GM12878 (cell line): ENCODE measurements around the gene YBEY. TPM values are rescaled to one million over a fixed set of nuclear protein-coding genes. Genes with fewer than 3 reads are reported as not detected.

Source experiments
- ATAC-seq: fragments of 200-7000 bp; cut with Tn5 transposase; 3 replicates; pipeline ENCODE4 v1.9.1; 2020; ENCODE audit warnings: mild to moderate bottlenecking, moderate library complexity
- BruUV-seq: library from RNA; stranded (reverse); fragments of 400-500 nt; replicated peaks from 2 replicates; lab custom pipeline; 2021; lab: Mats Ljungman, UMichigan
- CTCF ChIA-PET: fragments of 300-600 bp; sonication (Branson Sonifier 250); formaldehyde crosslinking; extraction: SDS; loops from one replicate; lab custom pipeline; 2021; ENCODE audit warnings: inconsistent platforms; lab: Yijun Ruan, JAX
- POLR2A ChIA-PET: fragments of 350-600 bp; formaldehyde crosslinking; extraction: SDS; loops from one replicate; lab custom pipeline; 2021; ENCODE audit warnings: inconsistent platforms; lab: Charles Lee
- RAD21 ChIA-PET: fragments of 300-600 bp; sonication (Branson Sonifier 250); formaldehyde crosslinking; loops from one replicate; lab custom pipeline; 2023; ENCODE audit warnings: antibody characterized with exemption; ENCODE audit not compliant: unreplicated experiment; lab: Charles Lee
- SMC1A ChIA-PET: fragments of 300-600 bp; sonication (Branson Sonifier 250); formaldehyde crosslinking; loops from one replicate; lab custom pipeline; 2023; ENCODE audit not compliant: unreplicated experiment, uncharacterized antibody; lab: Charles Lee
- DNase-seq: peaks from one replicate; pipeline ENCODE4 v3.0.0-alpha.2; 2011; ENCODE audit warnings: low read depth, low spot score
- FAIRE-seq: peaks from 3 replicates; lab custom pipeline; 2011; peaks lifted over from hg19 to GRCh38; lab: Jason Lieb, UNC
- H2AFZ ChIP-seq: 2 replicates; pipeline ENCODE4 v1.6.0; 2011; ENCODE audit warnings: low read depth, low read length, control low read depth; ENCODE audit not compliant: control insufficient read depth
- H3K27ac ChIP-seq: 2 replicates; pipeline ENCODE4 v1.5.1; 2011; ENCODE audit warnings: control low read depth; ENCODE audit not compliant: control insufficient read depth, insufficient read depth
- H3K27me3 ChIP-seq, 2 experiments: replicated peaks in 1 of 2; 2 replicates each; pipeline versions ENCODE4 v1.6.0 to v1.6.1; 2011; ENCODE audit warnings: low read length in 1 of 2; ENCODE audit not compliant: control insufficient read depth in 2 of 2, insufficient read depth in 2 of 2
- H3K36me3 ChIP-seq, 2 experiments: 2 replicates each; pipeline ENCODE4 v1.5.1; 2011; ENCODE audit warnings: low read length in 1 of 2; ENCODE audit not compliant: control insufficient read depth in 2 of 2, insufficient read depth in 2 of 2
- H3K4me1 ChIP-seq: 2 replicates; pipeline ENCODE4 v1.6.1; 2011; ENCODE audit warnings: mild to moderate bottlenecking, low read length, moderate library complexity, mixed read lengths; ENCODE audit not compliant: control insufficient read depth, insufficient read depth
- H3K4me2 ChIP-seq: 2 replicates; pipeline ENCODE4 v1.6.0; 2011; ENCODE audit warnings: control low read depth; ENCODE audit not compliant: control insufficient read depth, insufficient read depth
- H3K4me3 ChIP-seq: fragments of 200-600 bp; sonication (generic); 2 replicates; pipeline ENCODE4 v1.5.1; 2016
- H3K79me2 ChIP-seq: 2 replicates; pipeline ENCODE4 v1.6.0; 2011; ENCODE audit warnings: low read length; ENCODE audit not compliant: control insufficient read depth, insufficient read depth
- H3K9ac ChIP-seq: 2 replicates; pipeline ENCODE4 v1.8.0; 2011; ENCODE audit warnings: low read length, control low read depth, mixed read lengths; ENCODE audit not compliant: control insufficient read depth, insufficient read depth
- H3K9me3 ChIP-seq: replicated peaks from 3 replicates; pipeline ENCODE4 v1.5.1; 2011; ENCODE audit warnings: mild to moderate bottlenecking, low read length; ENCODE audit not compliant: control insufficient read depth, insufficient read depth
- H4K20me1 ChIP-seq: 2 replicates; pipeline ENCODE4 v1.6.0; 2011; ENCODE audit not compliant: control insufficient read depth, insufficient read depth
- BACH1 ChIP-seq: fragments of 450-650 bp; IDR thresholded peaks from 2 replicates; pipeline ENCODE4 v1.6.1; 2017; ENCODE audit warnings: mild to moderate bottlenecking, borderline replicate concordance
- CREM ChIP-seq: IDR thresholded peaks from 2 replicates; pipeline ENCODE4 v1.6.1; 2014; ENCODE audit warnings: antibody characterized with exemption, low read depth
- MTA2 ChIP-seq: fragments of 450-650 bp; IDR thresholded peaks from 2 replicates; pipeline ENCODE4 v1.6.1; 2016; ENCODE audit warnings: low read depth, mild to moderate bottlenecking, moderate library complexity
- SP1 ChIP-seq: IDR thresholded peaks from one replicate; pipeline ENCODE4 v1.6.1; 2011; ENCODE audit warnings: low read depth, low read length
- WGBS: methylation state at CpG from one replicate; pipeline ENCODE4 v1.1.6; 2016; ENCODE audit warnings: low lambda C conversion rate; ENCODE audit not compliant: insufficient replicate concordance, insufficient coverage; ENCODE audit errors: missing lambda C conversion rate; 5-methylcytosine and 5-hydroxymethylcytosine counted together
- in situ Hi-C: fragments of 300-500 bp; cut with MboI; formaldehyde crosslinking; loops from 9 replicates; pipeline ENCODE4 v1.14.3; 2018; ENCODE audit warnings: mixed read lengths
- intact Hi-C: fragments of 100-400 bp; cut with micrococcal nuclease; formaldehyde crosslinking; loops from one replicate; pipeline ENCODE4 v1.14.2; 2022; ENCODE audit not compliant: unreplicated experiment
- polyA plus RNA-seq, 11 experiments: library from polyadenylated mRNA; depleted of rRNA in 4 of 11; unstranded in 6 of 11; stranded (reverse) in 5 of 11; fragments of >200 nt; fragmentation: Nextera tagmentation in 4 of 11; fragmentation: Illumina TruSeq in 1 of 11; extraction: Ambion mirVana in 4 of 11; extraction: Trizol in 1 of 11; gene quantifications; 1 replicate in 1 of 11; 2 replicates in 10 of 11; pipeline versions ENCODE4 v1.2.1 to v1.2.3, GENCODE V29; 2011 to 2016; ENCODE audit warnings: inconsistent platforms in 2 of 11, missing spikeins in 2 of 11, low read depth in 1 of 11
- total RNA-seq, 4 experiments: library from RNA; depleted of rRNA in 3 of 4; stranded (reverse); fragments of >200 nt in 3 of 4; fragmentation: Illumina TruSeq in 1 of 4; extraction: Trizol in 1 of 4; gene quantifications; 2 replicates each; pipeline versions ENCODE4 v1.2.1 to v1.2.3, GENCODE V29; 2013 to 2021
- TF ChIP-seq, protein P1 (sequence below): IDR thresholded peaks from 2 replicates; pipeline ENCODE4 v1.6.1; 2012; ENCODE audit warnings: low read depth, low read length, improper control_type of control experiment
- TF ChIP-seq, protein P2 (sequence below): fragments of 150-350 bp; IDR thresholded peaks from 2 replicates; pipeline ENCODE4 v1.6.1; 2014; ENCODE audit warnings: mild to moderate bottlenecking, low read depth, low read length

YBEY gene
- total and polyA plus RNA-seq, 10 of the 15 experiments (the other 5 are each of a cell fraction or from before 2014, with no cell fraction given), result 6.5 to 31.4 (median 18.5) TPM

DNA sequence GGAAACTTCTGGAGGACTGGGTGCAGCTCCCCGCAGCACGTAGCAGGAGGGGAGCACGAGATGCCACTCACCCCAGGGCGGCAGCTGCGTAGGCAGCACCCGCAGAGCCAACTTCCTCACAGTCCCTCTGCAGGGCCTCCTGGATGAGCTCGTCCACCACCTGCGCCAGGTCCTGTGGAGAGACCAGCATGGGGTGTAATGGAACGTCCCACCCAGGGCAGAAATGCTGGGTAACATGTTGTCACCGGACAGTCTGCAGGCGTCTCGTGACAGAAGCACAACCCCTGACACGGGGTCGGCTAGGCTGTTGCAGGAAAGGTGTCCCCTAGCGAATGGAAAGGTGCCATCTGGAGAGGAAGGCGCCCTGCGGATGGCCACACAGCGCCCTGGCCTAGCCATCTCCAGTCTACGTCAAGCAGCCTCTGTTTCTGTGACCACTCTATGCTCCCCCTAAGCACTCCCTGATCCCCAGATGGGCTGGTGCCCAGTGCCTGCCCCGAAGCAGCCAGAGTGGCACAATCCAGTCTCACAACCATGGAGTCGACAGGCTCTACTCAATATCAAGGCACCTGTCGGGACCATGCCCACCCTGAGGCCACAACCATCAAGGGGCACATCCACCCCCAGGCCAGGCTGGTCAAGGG lies 22.0 kb upstream of the YBEY start:
- Histone ChIP-seq H3K27me3 (no peaks in the 10 kb centered on the region), H3K4me2 (no peak overlapping the region), H2AFZ (no peak overlapping the region), H3K36me3 (peaks cover 9 to 29% of the 10 kb centered on the region in 2 experiments), H3K4me3 (no peak overlapping the region), H3K4me1 (no peaks in the 10 kb centered on the region), H3K9me3 (no peaks in the 10 kb centered on the region), H3K27ac (no peak overlapping the region), H3K9ac (no peak overlapping the region), H4K20me1 (no peaks in the 10 kb centered on the region), H3K79me2 (no peaks in the 10 kb centered on the region)
- POLR2A ChIA-PET, result no interaction called here
- SMC1A ChIA-PET, result no interaction called here
- TF ChIP-seq MTA2 (no peak), SP1 (no peak), BACH1 (no peak), CREM (no peak)
- TF ChIP-seq, protein P1, sequence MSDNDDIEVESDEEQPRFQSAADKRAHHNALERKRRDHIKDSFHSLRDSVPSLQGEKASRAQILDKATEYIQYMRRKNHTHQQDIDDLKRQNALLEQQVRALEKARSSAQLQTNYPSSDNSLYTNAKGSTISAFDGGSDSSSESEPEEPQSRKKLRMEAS, result no peak
- TF ChIP-seq, protein P2, sequence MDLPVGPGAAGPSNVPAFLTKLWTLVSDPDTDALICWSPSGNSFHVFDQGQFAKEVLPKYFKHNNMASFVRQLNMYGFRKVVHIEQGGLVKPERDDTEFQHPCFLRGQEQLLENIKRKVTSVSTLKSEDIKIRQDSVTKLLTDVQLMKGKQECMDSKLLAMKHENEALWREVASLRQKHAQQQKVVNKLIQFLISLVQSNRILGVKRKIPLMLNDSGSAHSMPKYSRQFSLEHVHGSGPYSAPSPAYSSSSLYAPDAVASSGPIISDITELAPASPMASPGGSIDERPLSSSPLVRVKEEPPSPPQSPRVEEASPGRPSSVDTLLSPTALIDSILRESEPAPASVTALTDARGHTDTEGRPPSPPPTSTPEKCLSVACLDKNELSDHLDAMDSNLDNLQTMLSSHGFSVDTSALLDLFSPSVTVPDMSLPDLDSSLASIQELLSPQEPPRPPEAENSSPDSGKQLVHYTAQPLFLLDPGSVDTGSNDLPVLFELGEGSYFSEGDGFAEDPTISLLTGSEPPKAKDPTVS, result no peak
- 90% methylated on average over 18 of the region's 22 CpGs for WGBS
- intact Hi-C loops (no loop called here), in situ Hi-C loops (no loop called here)
- BruUV-seq, result no TSS peak
- FAIRE-seq (no peak), ATAC-seq (no peak), DNase-seq (no peak)
- CTCF ChIA-PET, result no interaction called here
- RAD21 ChIA-PET, result no interaction called here
